Transverse colon (tissue), 3 donors: ENCODE data around the gene PAX5.

Experiments used
- POLR2A ChIP-seq: fragments of 450-650 bp; IDR thresholded peaks from one replicate; pipeline ENCODE4 v1.6.1; 2016; ENCODE audit warnings: antibody characterized with exemption, mild to moderate bottlenecking, moderate library complexity
- TF ChIP-seq, protein P1 (sequence below), 5 experiments: fragments of 200-600 bp in 3 of 5; fragments of 450-650 bp in 2 of 5; sonication (generic) in 3 of 5; IDR thresholded peaks; 1 replicate in 2 of 5; 2 replicates in 3 of 5; pipeline ENCODE4 v1.5.1; 2016 to 2017; ENCODE audit warnings: antibody characterized with exemption in 5 of 5, inconsistent platforms in 3 of 5, mild to moderate bottlenecking in 2 of 5, moderate library complexity in 1 of 5

DNA sequence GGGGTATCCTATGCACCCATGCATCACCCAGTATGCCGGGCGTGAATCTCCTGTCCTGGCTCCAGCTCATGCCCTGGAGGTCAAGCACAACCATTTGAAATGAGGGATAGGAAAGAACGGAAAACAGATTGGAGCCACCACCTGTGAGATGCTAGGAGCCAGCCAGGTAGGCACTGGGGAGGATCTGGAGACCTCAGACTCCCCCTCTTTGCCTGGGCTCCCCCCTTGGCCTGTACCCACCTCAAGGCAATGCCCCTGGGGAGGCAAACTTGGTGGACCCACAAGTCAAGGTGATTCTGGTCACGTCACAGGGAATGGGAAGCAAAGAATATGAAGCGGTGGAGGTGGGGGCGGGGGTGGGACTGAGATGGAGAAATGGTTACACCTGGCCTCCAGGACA is 92.6 kb downstream of the PAX5 start:
- TF ChIP-seq, protein P1, sequence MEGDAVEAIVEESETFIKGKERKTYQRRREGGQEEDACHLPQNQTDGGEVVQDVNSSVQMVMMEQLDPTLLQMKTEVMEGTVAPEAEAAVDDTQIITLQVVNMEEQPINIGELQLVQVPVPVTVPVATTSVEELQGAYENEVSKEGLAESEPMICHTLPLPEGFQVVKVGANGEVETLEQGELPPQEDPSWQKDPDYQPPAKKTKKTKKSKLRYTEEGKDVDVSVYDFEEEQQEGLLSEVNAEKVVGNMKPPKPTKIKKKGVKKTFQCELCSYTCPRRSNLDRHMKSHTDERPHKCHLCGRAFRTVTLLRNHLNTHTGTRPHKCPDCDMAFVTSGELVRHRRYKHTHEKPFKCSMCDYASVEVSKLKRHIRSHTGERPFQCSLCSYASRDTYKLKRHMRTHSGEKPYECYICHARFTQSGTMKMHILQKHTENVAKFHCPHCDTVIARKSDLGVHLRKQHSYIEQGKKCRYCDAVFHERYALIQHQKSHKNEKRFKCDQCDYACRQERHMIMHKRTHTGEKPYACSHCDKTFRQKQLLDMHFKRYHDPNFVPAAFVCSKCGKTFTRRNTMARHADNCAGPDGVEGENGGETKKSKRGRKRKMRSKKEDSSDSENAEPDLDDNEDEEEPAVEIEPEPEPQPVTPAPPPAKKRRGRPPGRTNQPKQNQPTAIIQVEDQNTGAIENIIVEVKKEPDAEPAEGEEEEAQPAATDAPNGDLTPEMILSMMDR (IDR thresholded peaks at IDR 0.05) = no peak
- TF ChIP-seq POLR2A = no peak
